ELR (cell line): ENCODE data around the gene PPP1R14B.
A peak's percentile ranks its signal among the peaks of the same experiment; 100 is the strongest.
"Not testable (repeated sequence)": the region's sequence is repeated elsewhere in the genome, so short reads cannot be mapped to it uniquely, and the experiment has no call there.

Experiments used
- DNase-seq: peaks from one replicate; pipeline ENCODE4 v3.0.0-alpha.2; 2015; ENCODE audit warnings: low read depth

Gene PPP1R14B

DNA sequence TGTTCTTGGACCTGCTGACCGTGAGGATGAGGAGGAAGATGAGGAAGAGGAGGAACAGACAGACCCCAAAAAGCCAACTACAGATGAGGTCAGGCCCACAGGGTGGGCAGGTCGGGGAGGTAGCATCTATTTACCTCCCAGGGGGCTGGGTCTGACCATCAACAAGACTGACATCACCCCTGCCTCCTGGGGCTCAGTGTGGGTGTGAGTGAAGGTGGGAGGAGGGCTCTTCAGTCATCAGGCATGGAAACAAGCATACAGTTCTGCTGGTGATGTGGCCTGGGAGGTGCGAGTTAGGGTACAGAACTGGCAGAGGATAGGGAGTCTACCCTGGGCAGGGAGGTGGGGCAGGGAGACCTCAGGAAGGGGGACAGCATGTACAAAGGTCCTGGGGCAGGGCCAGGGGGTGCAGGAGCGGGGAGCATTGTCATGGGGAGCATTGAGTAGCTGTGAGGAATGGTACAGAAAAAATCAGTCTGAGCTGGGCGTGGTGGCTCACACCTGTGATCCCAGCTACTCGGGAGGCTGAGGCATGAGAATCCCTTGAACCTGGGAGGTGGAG, 13.5 kb upstream of the PPP1R14B start:
- no peak for DNase-seq

DNA sequence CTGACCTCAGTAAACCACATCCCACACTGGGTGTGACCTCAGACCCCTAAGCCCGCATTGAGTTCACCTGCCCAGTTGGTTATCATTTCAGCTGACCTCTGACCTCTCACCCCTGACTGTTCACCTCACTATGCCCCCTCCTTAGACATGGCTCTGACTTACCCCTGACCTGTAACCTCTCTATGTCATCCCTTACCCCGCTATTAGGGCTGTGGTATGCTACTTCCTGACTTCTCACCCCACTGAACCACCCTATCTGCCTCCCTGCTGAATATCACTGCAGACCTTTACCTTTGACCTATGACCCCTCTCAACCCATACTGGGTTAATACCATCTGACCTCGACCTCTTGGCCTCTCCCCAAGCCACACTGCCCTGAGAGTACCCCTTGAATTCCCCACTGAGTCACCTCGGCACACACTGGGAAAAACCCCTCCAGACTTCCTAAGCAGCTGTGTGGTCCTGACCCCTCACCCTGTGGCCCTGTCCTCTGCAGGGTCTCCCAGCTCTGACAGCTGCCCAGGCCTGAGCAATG, 12.9 kb upstream of the PPP1R14B start:
- DNase-seq, result no peak

- no peak for DNase-seq
Observed at GRCh38 chr11:64258946-64259532, 12.3 kb upstream of the PPP1R14B start.

GRCh38 chr11:64258356-64258755, 11.6 kb upstream of the PPP1R14B start:
- DNase-seq, result no peak

DNA sequence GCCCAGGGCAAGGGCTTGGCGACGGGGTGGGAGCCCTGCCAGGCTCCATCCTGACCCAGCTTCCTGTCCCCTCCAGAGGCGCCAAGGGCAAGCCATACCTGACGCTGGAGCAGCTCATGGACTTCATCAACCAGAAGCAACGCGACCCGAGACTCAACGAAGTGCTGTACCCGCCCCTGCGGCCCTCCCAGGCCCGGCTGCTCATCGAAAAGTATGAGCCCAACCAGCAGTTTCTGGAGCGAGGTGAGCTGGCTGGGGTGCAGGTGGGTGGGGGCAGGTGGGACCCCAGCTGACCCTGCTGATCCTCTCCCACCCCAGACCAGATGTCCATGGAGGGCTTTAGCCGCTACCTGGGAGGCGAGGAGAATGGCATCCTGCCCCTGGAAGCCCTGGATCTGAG, 9.6 kb upstream of the PPP1R14B start:
- DNase-seq, result no peak

GRCh38 chr11:64255135-64256128, 8.7 kb upstream of the PPP1R14B start:
- no peak for DNase-seq

- no peak for DNase-seq
Observed at GRCh38 chr11:64254326-64254725, 7.6 kb upstream of the PPP1R14B start.

DNA sequence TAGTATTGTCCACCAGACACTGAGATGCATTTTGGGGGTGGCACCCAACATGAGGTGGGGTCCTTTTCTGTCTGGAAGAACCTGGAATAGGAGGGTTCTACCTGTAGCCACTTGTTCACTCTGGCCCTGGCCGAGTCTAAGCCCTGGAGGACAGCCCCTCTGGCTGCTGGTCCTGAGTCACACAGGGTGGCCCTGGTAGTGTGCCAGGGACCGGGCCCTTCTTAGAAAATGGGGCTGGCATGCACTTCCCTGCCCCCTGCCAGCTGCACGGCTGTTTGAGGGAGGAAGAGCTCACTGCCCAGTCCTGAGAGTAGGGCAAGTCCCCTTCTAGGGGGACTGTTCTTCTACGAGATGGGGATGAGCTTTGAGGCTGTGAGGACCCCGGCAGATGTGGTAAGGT, 6.7 kb upstream of the PPP1R14B start:
- DNase-seq, result no peak

GRCh38 chr11:64253043-64253442, 6.3 kb upstream of the PPP1R14B start:
- no peak for DNase-seq

DNA sequence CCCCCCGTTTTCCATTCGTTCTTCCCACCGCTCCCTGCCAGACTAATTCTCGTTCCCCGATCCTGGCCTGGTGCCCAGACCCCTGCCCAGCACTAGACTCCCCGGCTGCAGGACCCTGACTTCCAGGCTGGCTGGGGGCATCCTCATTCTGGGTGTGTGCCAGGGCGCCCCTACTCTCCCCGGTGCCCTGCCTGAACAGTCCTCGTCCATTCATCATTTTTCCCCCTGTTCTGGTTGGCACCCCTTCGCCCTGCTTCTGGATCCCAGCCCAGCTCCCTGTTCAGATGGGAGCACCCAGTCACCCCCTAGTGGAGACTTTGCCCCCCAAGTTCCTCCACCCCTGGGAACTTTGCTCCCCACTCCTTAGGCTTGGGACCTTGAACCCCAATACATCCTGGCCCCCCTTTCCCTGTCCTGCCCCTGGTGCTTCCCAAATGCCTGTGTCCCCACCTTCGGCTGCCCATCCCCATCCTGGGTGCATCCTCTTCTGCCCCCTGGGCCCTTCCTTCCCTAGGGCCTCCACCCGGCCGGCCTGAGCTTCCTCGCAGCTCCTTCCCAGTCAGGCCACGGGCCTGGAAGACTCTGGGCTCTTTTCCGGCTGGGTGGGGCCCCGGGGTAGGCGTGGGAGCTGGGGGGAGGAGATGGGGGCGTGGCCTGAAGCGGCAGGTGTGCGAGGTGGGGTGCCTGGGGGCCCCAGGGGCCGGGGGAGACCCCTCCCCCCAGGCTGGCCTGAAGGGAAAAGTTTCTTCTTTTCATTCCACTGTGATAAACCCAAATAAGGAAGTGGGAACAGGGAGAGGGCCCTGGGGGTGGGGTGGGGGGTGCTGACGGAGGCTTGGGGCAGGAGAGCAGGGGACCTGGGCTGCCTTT, 5.5 kb upstream of the PPP1R14B start:
- DNase-seq, result peak; percentile 78

GRCh38 chr11:64251753-64252002, 4.9 kb upstream of the PPP1R14B start:
- DNase-seq, result no peak

GRCh38 chr11:64251016-64251752, 4.4 kb upstream of the PPP1R14B start, which contains the start of gene PLCB3:
Gene PLCB3, plus strand, starts transcription at chr11:64251530. Its CDS starts 120 bp downstream, at chr11:64251650.
- peak; percentile 58 for DNase-seq

- DNase-seq, result no peak
Observed at GRCh38 chr11:64250415-64251015, 3.8 kb upstream of the PPP1R14B start.

GRCh38 chr11:64249563-64250414, 3.0 kb upstream of the PPP1R14B start:
- DNase-seq, result no peak

GRCh38 chr11:64249038-64249437, 2.3 kb upstream of the PPP1R14B start:
- no peak for DNase-seq

GRCh38 chr11:64248578-64248977, 1.8 kb upstream of the PPP1R14B start:
- no peak for DNase-seq

GRCh38 chr11:64247729-64248531, 1.2 kb upstream of the PPP1R14B start:
- DNase-seq, result no peak

DNA sequence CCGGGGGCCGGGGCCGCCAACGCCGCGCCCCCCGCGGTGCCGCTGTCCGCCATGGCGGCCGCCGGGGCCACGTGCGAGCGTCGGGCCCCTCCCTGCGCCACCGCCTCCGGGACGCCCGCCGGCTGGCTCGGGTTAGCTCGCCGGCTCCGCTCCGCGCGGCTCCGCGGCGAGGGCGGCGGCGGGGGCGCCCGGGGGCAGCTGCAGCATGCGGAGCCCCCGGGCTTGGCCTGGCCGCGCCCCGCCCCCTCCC, 197 bp downstream of the PPP1R14B start:
- DNase-seq, result not testable (repeated sequence)
